Endothelial cell of umbilical vein (primary cell): ENCODE measurements around the gene ELK3. TPM values are rescaled to one million over a fixed set of nuclear protein-coding genes. Genes with fewer than 3 reads are reported as not detected.

ENCODE experiments used
- BruUV-seq: library from RNA; stranded (reverse); fragments of 400-500 nt; replicated peaks from 2 replicates; lab custom pipeline; 2021; lab: Mats Ljungman, UMichigan
- CTCF ChIA-PET: fragments of 300-600, 350-600 bp; sonication (Branson Sonifier 250); formaldehyde crosslinking; loops from one replicate; lab custom pipeline; 2021; ENCODE audit warnings: antibody characterized with exemption, inconsistent platforms; lab: Charles Lee
- POLR2A ChIA-PET: fragments of 300-600, 350-600 bp; sonication (Branson Sonifier 250); formaldehyde crosslinking; loops from one replicate; lab custom pipeline; 2021; ENCODE audit warnings: antibody characterized with exemption, inconsistent platforms; lab: Charles Lee
- DNase-seq: peaks from one replicate; pipeline ENCODE4 v3.0.0-alpha.2; 2011; ENCODE audit warnings: low read depth, low spot score
- FAIRE-seq: peaks from 2 replicates; lab custom pipeline; 2011; peaks lifted over from hg19 to GRCh38; lab: Jason Lieb, UNC
- H2AFZ ChIP-seq: 2 replicates; pipeline ENCODE4 v1.6.0; 2012; ENCODE audit warnings: low read depth, low read length, control low read depth, inconsistent platforms
- H3K27ac ChIP-seq: 2 replicates; pipeline ENCODE4 v1.5.1; 2011; ENCODE audit warnings: low read depth, mild to moderate bottlenecking, control low read depth, low read length, moderate library complexity; ENCODE audit not compliant: insufficient read depth
- H3K27me3 ChIP-seq, 2 experiments: 2 replicates each; pipeline versions ENCODE4 v1.6.0 to v1.6.1; 2011; ENCODE audit warnings: low read length in 2 of 2, mixed read lengths in 1 of 2; ENCODE audit not compliant: control insufficient read depth in 2 of 2, insufficient read depth in 2 of 2
- H3K36me3 ChIP-seq, 2 experiments: 2 replicates in 1 of 2; 3 replicates in 1 of 2; pipeline ENCODE4 v1.5.1; 2011; ENCODE audit warnings: low read length in 2 of 2, mild to moderate bottlenecking in 1 of 2, moderate library complexity in 1 of 2; ENCODE audit not compliant: control insufficient read depth in 2 of 2, insufficient read depth in 2 of 2; ENCODE audit errors: extremely low read depth in 1 of 2
- H3K4me1 ChIP-seq: 3 replicates; pipeline ENCODE4 v1.5.1; 2011; ENCODE audit warnings: mild to moderate bottlenecking, low read length; ENCODE audit not compliant: control insufficient read depth, insufficient read depth; ENCODE audit errors: extremely low read depth
- H3K4me2 ChIP-seq: 2 replicates; pipeline ENCODE4 v1.6.1; 2011; ENCODE audit warnings: low read length, control low read depth, mixed read lengths; ENCODE audit not compliant: insufficient read depth
- H3K4me3 ChIP-seq, 3 experiments: fragments of 200-600 bp in 1 of 3; sonication (generic), shearing (Covaris generic) in 1 of 3; replicated peaks in 1 of 3; 2 replicates each; pipeline ENCODE4 v1.5.1; 2011 to 2016; ENCODE audit warnings: control low read depth in 3 of 3, low read length in 3 of 3, mild to moderate bottlenecking in 2 of 3, inconsistent platforms in 1 of 3, low read depth in 1 of 3, moderate library complexity in 1 of 3; ENCODE audit not compliant: insufficient read depth in 1 of 3
- H3K79me2 ChIP-seq: 2 replicates; pipeline ENCODE4 v1.6.0; 2012; ENCODE audit warnings: low read length, inconsistent platforms; ENCODE audit not compliant: control insufficient read depth, insufficient read depth
- H3K9ac ChIP-seq: replicated peaks from 2 replicates; pipeline ENCODE3; 2011; ENCODE audit warnings: low read length, control low read depth; ENCODE audit not compliant: insufficient read depth; ENCODE audit errors: extremely low read depth
- H3K9me1 ChIP-seq: replicated peaks from 3 replicates; pipeline ENCODE4 v1.6.0; 2011; ENCODE audit warnings: mild to moderate bottlenecking, low read length; ENCODE audit not compliant: control insufficient read depth, insufficient read depth; ENCODE audit errors: extremely low read depth
- H3K9me3 ChIP-seq: replicated peaks from 2 replicates; pipeline ENCODE4 v1.5.1; 2012; ENCODE audit warnings: low read length, inconsistent platforms; ENCODE audit not compliant: control insufficient read depth, insufficient read depth
- H4K20me1 ChIP-seq: replicated peaks from 2 replicates; pipeline ENCODE3; 2011; ENCODE audit warnings: mild to moderate bottlenecking, low read length; ENCODE audit not compliant: control insufficient read depth, insufficient read depth; ENCODE audit errors: extremely low read depth
- EZH2 ChIP-seq: IDR thresholded peaks from 2 replicates; pipeline ENCODE4 v1.6.1; 2012; ENCODE audit warnings: borderline replicate concordance, low read depth, mild to moderate bottlenecking, moderate library complexity, low read length, inconsistent platforms; ENCODE audit not compliant: severe bottlenecking
- FOS ChIP-seq: IDR thresholded peaks from 2 replicates; pipeline ENCODE4 v1.6.1; 2011; ENCODE audit warnings: mild to moderate bottlenecking, low read length, moderate library complexity, borderline replicate concordance; ENCODE audit not compliant: insufficient read depth
- GATA2 ChIP-seq: IDR thresholded peaks from 2 replicates; pipeline ENCODE4 v1.7.0; 2011; ENCODE audit warnings: low read depth, mild to moderate bottlenecking, moderate library complexity, mixed read lengths, low read length; ENCODE audit not compliant: insufficient read length, insufficient read depth
- JUN ChIP-seq: IDR thresholded peaks from 2 replicates; pipeline ENCODE4 v1.6.1; 2011; ENCODE audit warnings: borderline replicate concordance, low read depth; ENCODE audit not compliant: insufficient read length, insufficient read depth
- MYC ChIP-seq: IDR thresholded peaks from one replicate; pipeline ENCODE4 v1.6.1; 2011; ENCODE audit warnings: mild to moderate bottlenecking, low read depth, low read length
- POLR2A ChIP-seq: IDR thresholded peaks from 2 replicates; pipeline ENCODE4 v1.6.1; 2012; ENCODE audit warnings: low read depth, mild to moderate bottlenecking, control low read depth, low read length
- POLR2AphosphoS5 ChIP-seq: IDR thresholded peaks from 2 replicates; pipeline ENCODE4 v1.6.1; 2012; ENCODE audit warnings: low read depth, mild to moderate bottlenecking, control low read depth, low read length, moderate library complexity; ENCODE audit not compliant: insufficient read depth
- dilution Hi-C: fragments of 300-500 bp; cut with MboI; formaldehyde crosslinking; loops from one replicate; pipeline ENCODE4 v1.15.0; 2019; ENCODE audit warnings: low sequenced_read_pairs; ENCODE audit not compliant: extremely low pct_ligation_motif_present
- intact Hi-C: fragments of 100-400 bp; cut with micrococcal nuclease; formaldehyde crosslinking; loops from one replicate; pipeline ENCODE4 v1.10.0; 2022
- polyA plus RNA-seq, 4 experiments: library from polyadenylated mRNA; depleted of rRNA in 3 of 4; stranded (reverse) in 3 of 4; unstranded in 1 of 4; fragments of >200 nt; gene quantifications; 2 replicates each; pipeline versions ENCODE4 v1.2.1 to v1.2.3, GENCODE V29; 2011 to 2012; ENCODE audit warnings: missing spikeins in 1 of 4
- total RNA-seq: library from RNA; stranded (reverse); gene quantifications from 2 replicates; pipeline ENCODE4 v1.2.3, GENCODE V29; 2021
- TF ChIP-seq, protein P1 (sequence below), 2 donors: IDR thresholded peaks; 1 replicate in 1 of 2; 2 replicates in 1 of 2; pipeline ENCODE4 v1.5.1; 2011; ENCODE audit warnings: low read length in 2 of 2, mild to moderate bottlenecking in 2 of 2, moderate library complexity in 2 of 2, control low read depth in 1 of 2, inconsistent platforms in 1 of 2, low read depth in 1 of 2; ENCODE audit not compliant: insufficient read depth in 1 of 2; ENCODE audit errors: extremely low read depth in 1 of 2
- TF ChIP-seq, protein P2 (sequence below): IDR thresholded peaks from 2 replicates; pipeline ENCODE4 v1.6.1; 2011; ENCODE audit not compliant: insufficient read depth, insufficient read length

The ELK3 gene
- total and polyA plus RNA-seq, 2 donors (not counting 3 experiments of a cell fraction or from before 2014, with no cell fraction given) = 64.8 to 132 TPM

DNA sequence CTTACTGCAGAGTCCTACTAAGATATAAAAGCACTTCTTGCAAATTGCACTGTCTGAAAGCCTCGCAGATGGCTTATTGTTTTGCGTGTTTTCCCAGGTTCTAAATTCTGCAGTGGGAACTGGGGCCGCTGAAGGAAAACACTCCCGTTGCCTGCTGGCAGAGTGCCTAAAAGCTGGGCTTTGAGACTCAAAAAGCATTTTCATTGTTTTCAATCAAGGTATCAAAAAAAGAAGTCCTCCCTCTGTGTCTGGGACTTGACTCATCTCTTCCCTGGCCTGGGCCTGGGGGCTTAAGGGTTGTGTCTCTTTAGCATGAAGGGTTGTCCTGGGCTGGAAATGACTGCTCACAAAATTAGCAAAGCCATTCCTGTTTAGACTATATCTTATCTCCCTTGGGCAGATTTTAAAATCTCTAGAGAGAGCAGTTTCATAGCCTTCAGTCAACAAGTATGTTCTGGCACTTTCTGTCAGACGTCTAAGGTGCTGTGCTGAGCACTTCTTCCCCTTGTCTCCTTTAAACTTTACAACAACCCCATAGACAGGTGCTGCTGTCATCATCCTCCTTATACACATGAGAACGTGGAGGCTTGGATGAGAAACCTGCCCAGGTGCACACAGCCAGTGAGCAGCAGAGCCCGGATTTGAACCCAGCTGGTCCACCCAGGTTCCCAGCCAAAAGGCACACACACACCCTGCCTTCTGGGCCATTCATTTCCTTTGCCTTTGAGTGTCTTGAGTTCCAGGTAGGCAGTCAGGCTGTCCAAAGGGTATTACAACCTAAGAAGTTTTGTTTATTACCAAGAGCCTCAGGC lies 31.1 kb downstream of the ELK3 start:
- H3K9me3 ChIP-seq = no peaks in the 10 kb centered on the region
- H3K27me3 ChIP-seq = no peaks in the 10 kb centered on the region
- H3K27ac ChIP-seq = peak overlapping the region; percentile 60
- DNase-seq (peak; percentile 93), FAIRE-seq (peak; percentile 84)
- no peak overlapping the region for H3K4me3 ChIP-seq
- H4K20me1 ChIP-seq = peaks cover 9% of the 10 kb centered on the region
- no peak overlapping the region for H3K9ac ChIP-seq
- dilution Hi-C loops (no loop called here), intact Hi-C loops (loop anchor here (1.0 to 10.0 kb wide), 2 partner anchors 12 to 590 kb away; no protein-coding TSS in a partner anchor)
- H3K4me1 ChIP-seq = peaks cover 54% of the 10 kb centered on the region
- no TSS peak for BruUV-seq
- no peaks in the 10 kb centered on the region for H3K9me1 ChIP-seq
- TF ChIP-seq, protein P1, sequence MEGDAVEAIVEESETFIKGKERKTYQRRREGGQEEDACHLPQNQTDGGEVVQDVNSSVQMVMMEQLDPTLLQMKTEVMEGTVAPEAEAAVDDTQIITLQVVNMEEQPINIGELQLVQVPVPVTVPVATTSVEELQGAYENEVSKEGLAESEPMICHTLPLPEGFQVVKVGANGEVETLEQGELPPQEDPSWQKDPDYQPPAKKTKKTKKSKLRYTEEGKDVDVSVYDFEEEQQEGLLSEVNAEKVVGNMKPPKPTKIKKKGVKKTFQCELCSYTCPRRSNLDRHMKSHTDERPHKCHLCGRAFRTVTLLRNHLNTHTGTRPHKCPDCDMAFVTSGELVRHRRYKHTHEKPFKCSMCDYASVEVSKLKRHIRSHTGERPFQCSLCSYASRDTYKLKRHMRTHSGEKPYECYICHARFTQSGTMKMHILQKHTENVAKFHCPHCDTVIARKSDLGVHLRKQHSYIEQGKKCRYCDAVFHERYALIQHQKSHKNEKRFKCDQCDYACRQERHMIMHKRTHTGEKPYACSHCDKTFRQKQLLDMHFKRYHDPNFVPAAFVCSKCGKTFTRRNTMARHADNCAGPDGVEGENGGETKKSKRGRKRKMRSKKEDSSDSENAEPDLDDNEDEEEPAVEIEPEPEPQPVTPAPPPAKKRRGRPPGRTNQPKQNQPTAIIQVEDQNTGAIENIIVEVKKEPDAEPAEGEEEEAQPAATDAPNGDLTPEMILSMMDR (IDR thresholded peaks at IDR 0.05; ENCODE audit: extremely low read depth in 1 of 2, insufficient read depth in 1 of 2, low read depth in 1 of 2, low read length in 2 of 2) = no peak
- TF ChIP-seq EZH2 = no peak
- TF ChIP-seq GATA2 = no peak
- no peak for TF ChIP-seq POLR2AphosphoS5
- no peak for TF ChIP-seq FOS
- no peak for TF ChIP-seq JUN
- no peak for TF ChIP-seq MYC
- TF ChIP-seq POLR2A = no peak
- TF ChIP-seq, protein P2, sequence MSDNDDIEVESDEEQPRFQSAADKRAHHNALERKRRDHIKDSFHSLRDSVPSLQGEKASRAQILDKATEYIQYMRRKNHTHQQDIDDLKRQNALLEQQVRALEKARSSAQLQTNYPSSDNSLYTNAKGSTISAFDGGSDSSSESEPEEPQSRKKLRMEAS = no peak
- H3K36me3 ChIP-seq = peaks cover 35 to 50% of the 10 kb centered on the region in 2 experiments
- ChIA-PET POLR2A (no interaction called here), CTCF (no interaction called here)
- peak overlapping the region; percentile 13 for H3K4me2 ChIP-seq
- no peak overlapping the region for H2AFZ ChIP-seq
- peaks cover 98% of the 10 kb centered on the region for H3K79me2 ChIP-seq
